GM18907 (cell line): ENCODE measurements around the gene HAVCR1.
"Not testable (repeated sequence)": the region's sequence is repeated elsewhere in the genome, so short reads cannot be mapped to it uniquely, and the experiment has no call there.

Source experiments
- ATAC-seq: cut with Tn5 transposase; IDR thresholded peaks from one replicate; pipeline ENCODE4 v1.9.1; 2021; ENCODE audit warnings: mild to moderate bottlenecking, moderate library complexity; ENCODE audit not compliant: unreplicated experiment

HAVCR1 gene

DNA sequence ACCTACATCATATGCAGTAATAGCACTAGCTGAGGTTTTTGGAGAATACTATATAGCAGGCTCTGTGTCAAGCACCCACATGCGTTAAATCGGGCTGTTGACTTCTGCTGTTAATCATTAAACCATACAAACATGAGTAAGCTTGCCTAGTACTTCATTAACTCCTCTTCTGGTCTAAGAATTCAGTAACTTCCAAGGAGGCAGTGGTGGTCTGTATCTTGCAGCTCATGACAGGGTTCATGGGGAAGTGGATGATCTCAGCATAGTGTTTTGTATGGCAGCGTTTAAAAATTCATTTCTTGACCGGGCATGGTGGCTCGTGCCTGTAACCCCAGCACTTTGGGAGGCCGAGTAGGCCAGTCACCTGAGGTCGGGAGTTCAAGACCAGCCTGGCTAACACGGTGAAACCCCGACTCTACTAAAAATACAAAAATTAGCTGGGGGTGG lies at the start of gene HAVCR1:
Gene HAVCR1 (minus strand): TSS at position 24 of the 447 bp plus-strand sequence. CDS start 1,173 bp downstream, outside the sequence.
- ATAC-seq: peak; percentile 90

DNA sequence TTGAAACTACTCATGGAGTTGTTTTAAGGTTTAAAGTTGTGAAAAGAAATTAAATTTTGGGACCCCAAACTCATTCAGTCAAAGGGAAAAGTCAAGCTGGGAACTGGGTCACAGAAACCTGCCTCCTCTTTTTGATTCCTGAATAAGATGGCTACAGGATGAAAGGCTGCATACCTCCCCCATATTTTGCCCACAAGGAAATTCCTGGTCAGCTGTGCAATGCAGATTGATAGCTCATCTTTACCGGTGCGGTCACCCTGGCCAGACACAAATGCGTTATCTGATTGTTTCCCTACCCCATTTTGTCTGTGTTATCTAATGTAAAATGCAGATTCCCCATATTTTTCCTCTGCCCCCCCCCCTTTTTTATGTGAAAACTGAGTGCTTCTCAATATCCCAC lies 48.6 kb upstream of the HAVCR1 start:
- no peak for ATAC-seq

DNA sequence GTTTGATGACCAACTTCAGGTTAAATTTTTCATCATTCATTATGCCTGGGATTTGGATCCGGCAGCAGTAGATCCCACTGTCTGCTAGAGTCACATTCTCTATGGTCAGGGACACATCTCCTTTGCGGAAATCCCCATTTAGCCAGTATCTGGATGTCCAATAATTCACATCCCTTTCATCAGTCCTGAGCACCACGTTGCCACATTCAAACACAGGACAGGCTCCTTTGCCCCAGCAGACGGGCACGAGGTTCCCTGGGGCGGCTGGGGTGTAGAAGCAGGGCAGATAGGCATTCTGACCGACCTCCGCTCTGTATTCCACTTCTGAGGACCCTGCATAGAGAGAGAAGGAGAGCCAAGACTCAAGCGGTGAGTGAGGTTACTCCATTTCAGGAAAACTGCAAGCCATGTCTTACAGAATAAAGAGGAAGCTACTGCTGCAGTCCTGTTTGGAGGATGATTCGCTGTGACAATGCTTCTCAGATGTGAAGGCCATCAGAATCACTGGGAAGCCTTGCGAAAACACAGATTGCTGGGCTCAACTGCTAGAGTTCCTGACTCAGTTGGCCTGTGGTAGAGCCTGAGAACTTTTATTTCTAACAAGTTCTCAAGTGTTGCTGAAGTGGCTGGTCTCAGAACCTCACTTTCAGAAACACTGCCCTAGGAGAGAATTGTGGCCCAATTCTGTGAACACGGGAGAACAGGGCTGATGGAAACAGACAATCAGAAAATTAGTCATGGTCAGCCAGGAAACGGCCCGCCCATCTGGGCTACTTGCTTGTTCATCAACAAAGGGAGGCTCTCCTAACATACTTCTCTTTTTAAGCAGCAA lies 47.9 kb upstream of the HAVCR1 start:
- ATAC-seq: peak; percentile 35

DNA sequence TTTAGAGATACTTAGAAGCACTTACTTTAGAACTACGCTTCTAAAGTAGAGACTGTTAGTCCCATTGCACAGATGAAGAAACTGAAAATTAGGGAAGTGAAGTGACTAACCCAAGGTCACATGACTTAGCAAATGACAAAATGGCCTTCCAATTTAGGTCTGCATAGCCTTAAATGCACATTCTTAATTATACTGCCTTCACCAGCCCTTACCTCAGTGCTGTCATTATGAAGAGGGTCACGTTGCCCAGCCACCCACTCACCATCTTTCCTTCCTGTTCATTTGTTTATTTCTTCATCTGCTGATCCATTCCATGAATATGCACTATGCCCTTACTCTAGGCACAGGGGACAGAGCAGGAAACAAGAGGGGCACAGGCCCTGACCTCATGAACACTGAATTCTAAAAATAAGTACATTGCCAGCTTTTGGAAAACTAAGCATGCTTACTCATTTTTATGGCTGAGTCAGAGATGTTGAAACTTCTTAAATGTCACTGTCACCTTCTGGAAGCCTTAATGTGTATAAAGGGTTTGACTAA lies 41.3 kb upstream of the HAVCR1 start:
- ATAC-seq: peak; percentile 43

DNA sequence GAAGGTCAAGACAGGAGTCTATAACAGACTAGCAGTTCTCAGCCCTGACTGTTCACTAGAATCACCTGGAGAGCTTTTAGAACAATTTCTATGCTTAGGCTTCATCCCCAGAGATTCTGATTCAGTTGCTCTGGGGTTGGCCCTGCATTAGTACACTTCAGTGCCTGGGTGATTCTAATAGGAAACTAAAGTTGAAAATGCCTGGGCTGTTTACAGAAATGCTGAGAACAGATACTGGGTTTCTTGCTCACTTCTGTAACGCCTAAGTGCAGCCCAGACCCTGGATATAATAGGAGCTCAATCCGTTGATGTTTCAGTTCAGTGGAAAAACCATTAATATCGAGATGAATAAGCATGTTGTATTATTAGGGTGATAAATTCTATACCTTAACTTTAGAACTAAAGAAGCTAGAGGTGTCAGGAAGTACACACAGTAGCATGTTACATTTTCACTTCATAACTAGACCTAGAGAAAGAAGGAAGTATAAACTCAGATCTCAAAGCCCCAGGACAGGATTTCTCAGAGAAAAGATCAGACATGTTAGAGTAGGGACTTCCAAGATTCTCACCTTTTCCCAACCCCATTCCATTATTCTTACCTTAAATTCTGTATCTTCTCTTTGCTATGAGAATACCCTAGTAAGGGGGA lies 29.6 kb upstream of the HAVCR1 start:
- peak; percentile 76 for ATAC-seq

- no peak for ATAC-seq
These were observed 27.9 kb upstream of the HAVCR1 start for GRCh38 chr5:157086751-157087359.

DNA sequence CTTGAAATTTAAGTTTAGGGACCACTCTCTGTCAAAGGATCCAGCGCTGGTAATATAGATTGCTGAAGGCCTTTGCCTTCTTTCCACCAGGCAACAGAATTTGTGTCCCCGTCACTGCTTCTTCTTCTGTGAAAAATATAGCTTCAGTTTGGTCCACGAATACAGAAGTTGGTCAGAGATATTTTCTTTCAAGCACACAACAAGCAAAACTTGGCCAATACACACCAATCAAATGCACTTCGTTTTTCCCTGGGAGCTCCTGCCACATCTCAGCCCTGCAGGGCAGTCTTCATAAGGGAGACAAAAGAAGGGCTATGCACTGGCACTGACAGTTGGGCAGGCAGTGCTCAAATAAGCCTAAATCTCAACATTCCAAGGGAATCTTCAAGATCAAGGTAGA lies 27.0 kb upstream of the HAVCR1 start:
- no peak for ATAC-seq

DNA sequence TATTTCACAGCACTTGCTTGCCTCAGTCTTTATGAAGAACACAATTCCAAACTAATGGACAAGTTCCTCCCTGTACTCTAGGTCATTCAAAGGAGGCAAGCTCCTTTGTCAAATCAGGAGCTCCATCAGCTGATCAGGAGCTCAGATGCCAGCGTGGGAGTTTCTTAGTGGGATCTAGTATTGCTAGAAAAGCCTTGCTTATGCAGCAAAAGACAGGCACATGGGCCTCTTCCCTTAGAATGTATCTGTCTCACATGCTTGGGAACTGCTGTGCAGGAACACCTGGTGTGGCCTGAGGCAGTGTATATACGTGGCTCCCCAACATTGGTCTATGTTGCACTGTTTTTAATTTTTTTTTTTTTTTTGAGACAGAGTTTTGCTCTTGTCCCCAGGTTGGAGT lies 21.4 kb upstream of the HAVCR1 start:
- no peak for ATAC-seq

GRCh38 chr5:157076558-157076957 lies 17.6 kb upstream of the HAVCR1 start:
- ATAC-seq: no peak

DNA sequence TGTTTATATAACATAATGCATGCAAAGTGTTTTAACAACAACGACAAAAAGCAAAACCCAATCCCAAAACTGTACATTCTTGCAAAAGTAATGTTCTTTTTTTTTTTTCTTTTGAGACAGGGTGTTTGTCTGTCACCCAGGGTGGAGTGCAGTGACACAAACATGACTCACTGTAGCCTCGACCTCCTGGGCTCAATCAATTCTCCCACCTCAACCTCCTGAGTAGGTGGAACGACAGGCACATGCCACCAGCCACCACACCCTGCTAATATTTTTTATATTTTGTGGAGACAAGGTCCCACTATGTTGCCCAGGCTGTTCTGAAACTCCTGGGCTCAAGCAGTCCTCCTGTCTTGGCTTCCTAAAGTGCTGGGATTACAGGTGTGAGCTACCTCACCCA lies 13.6 kb upstream of the HAVCR1 start:
- no peak for ATAC-seq

GRCh38 chr5:157069949-157070348 lies 11.0 kb upstream of the HAVCR1 start:
- no peak for ATAC-seq

GRCh38 chr5:157068785-157069184 lies 9.9 kb upstream of the HAVCR1 start:
- no peak for ATAC-seq

DNA sequence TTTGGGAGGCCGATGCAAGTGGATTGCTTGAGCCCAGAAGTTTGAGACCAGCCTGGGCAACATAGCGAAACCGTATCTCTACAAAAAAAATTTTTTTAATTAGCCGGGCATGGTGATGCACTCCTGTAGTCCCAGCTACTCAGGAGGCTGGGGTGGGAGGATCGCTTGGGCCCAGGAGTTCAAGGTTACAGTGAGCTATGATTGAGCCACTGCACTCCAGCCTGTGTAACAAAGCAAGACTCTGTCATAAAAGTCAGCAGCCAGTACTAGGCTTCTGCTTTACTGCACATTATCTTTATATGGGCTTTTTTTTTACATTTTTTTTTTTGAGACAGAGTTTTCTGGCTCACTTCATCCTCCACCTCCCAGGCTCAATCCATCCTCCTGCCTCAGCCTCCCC lies 9.4 kb upstream of the HAVCR1 start:
- no peak for ATAC-seq

DNA sequence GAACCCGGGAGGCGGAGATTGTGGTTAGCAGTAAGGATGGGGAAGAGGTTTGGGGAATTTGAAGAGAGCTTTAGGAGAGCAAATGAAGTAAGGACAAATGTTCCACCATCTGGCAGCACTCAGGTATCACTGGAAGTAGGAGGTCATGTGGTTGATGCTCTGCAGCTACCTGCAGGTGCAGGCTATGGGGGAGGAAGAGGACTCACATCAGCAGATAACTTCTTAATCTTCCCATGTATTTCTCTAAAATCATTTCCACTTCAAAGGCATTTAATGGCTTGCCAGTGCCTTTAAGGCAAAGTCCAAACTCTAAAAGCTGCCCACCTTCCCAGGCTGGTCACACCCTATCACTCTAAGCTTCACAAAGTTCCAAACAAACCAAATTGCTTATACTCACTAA lies 8.1 kb upstream of the HAVCR1 start:
- ATAC-seq: no peak

- ATAC-seq: no peak
These were observed 7.2 kb upstream of the HAVCR1 start for GRCh38 chr5:157066080-157066479.

GRCh38 chr5:157063776-157064430 lies 5.0 kb upstream of the HAVCR1 start:
- ATAC-seq: no peak

- ATAC-seq: no peak
These were observed 975 bp upstream of the HAVCR1 start for GRCh38 chr5:157059891-157060290.

DNA sequence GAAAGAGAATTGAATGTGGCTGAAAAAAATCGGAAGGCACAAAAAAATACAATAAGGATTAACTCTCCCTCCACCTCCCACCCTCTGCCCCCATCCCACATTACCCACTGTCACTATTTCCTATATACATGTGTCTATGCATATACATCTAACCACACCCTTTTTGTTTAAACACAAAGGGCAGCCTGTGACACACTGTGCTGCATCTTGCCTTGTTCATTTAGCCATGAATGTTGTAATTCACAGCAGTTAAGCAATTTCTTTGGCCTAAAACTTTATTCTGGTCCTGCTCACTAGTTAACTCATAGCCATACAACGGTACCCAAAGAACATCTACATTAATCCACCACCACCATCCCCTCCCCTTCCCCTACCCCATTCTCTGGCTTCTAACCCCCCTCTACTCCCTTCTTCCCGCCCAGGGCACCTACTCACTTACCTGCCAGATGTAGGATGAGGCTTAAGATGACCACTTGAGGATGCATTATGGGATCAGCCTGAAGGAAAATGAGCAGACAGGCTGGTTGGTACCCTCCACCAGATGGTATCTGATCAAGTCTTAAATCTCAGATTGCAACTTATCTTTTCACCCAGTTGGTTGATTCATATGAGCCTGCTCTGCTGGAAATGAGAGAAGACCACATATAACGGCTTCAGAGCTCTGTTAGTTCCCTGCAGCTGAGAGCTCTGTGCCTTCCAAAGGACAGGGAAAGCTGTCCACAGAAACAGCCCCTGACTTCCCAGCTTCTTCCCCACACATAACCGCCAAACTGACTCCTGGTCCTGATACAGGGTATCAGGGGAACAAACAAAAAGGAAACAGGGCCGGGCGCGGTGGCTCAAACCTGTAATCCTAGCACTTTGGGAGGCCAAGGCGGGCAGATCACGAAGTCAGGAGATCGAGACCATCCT lies 1.2 kb downstream of the HAVCR1 start:
- no peak for ATAC-seq

- not testable (repeated sequence) for ATAC-seq
These were observed 2.1 kb downstream of the HAVCR1 start for GRCh38 chr5:157056848-157057247.
